CD8-positive, alpha-beta memory T cell (primary cell): ENCODE data around the gene TBX15. TPM values are rescaled to one million over a fixed set of nuclear protein-coding genes. Genes with fewer than 3 reads are reported as not detected.

ENCODE experiments used
- CTCF ChIA-PET: fragments of 350-600 bp; sonication (Branson Sonifier 250); formaldehyde crosslinking; loops from one replicate; lab custom pipeline; 2021; ENCODE audit warnings: antibody characterized with exemption; lab: Charles Lee
- POLR2A ChIA-PET: fragments of 350-600 bp; sonication (Branson Sonifier 250); formaldehyde crosslinking; loops from one replicate; lab custom pipeline; 2021; ENCODE audit warnings: antibody characterized with exemption; lab: Charles Lee
- DNase-seq, 5 donors: peaks; one replicate each; pipeline versions ENCODE4 v3.0.0 to v3.0.0-alpha.2; 2020 to 2022; ENCODE audit warnings: mixed read lengths in 1 of 5
- H3K27ac ChIP-seq: one replicate; pipeline ENCODE4 v1.7.0; 2013; ENCODE audit warnings: low read depth, mild to moderate bottlenecking, low read length, moderate library complexity
- H3K27me3 ChIP-seq: 2 replicates; pipeline ENCODE4 v1.7.0; 2013; ENCODE audit warnings: low read length, mild to moderate bottlenecking; ENCODE audit not compliant: insufficient read depth, poor library complexity, severe bottlenecking
- H3K36me3 ChIP-seq: 2 replicates; pipeline ENCODE4 v1.7.0; 2013; ENCODE audit warnings: mild to moderate bottlenecking, low read length, moderate library complexity; ENCODE audit not compliant: insufficient read depth
- H3K4me1 ChIP-seq: 2 replicates; pipeline ENCODE4 v1.7.0; 2013; ENCODE audit warnings: mild to moderate bottlenecking, low read length, moderate library complexity; ENCODE audit not compliant: insufficient read depth
- H3K4me3 ChIP-seq: 2 replicates; pipeline ENCODE4 v1.7.0; 2013; ENCODE audit warnings: mild to moderate bottlenecking, low read length
- H3K9me3 ChIP-seq: 2 replicates; pipeline ENCODE4 v1.7.0; 2013; ENCODE audit warnings: mild to moderate bottlenecking, low read length
- H3K27ac Mint-ChIP-seq, 8 donors: one replicate each; pipeline ENCODE4 v1.8.0; 2020 to 2021; ENCODE audit warnings: mixed read lengths in 8 of 8, mild to moderate bottlenecking in 6 of 8, inconsistent platforms in 3 of 8, moderate library complexity in 3 of 8
- H3K27me3 Mint-ChIP-seq, 2 donors: one replicate each; pipeline ENCODE4 v1.8.0; 2020 to 2021; ENCODE audit warnings: mixed read lengths in 2 of 2, mild to moderate bottlenecking in 1 of 2, moderate library complexity in 1 of 2
- H3K36me3 Mint-ChIP-seq, 3 donors: one replicate each; pipeline ENCODE4 v1.8.0; 2020 to 2021; ENCODE audit warnings: mixed read lengths in 3 of 3, inconsistent platforms in 1 of 3, mild to moderate bottlenecking in 1 of 3
- H3K4me1 Mint-ChIP-seq, 3 donors: one replicate each; pipeline ENCODE4 v1.8.0; 2020 to 2021; ENCODE audit warnings: mixed read lengths in 3 of 3, inconsistent platforms in 1 of 3, mild to moderate bottlenecking in 1 of 3
- H3K4me3 Mint-ChIP-seq, 7 donors: one replicate each; pipeline ENCODE4 v1.8.0; 2020 to 2021; ENCODE audit warnings: mixed read lengths in 7 of 7, mild to moderate bottlenecking in 6 of 7, moderate library complexity in 4 of 7, inconsistent platforms in 2 of 7
- H3K9me3 Mint-ChIP-seq, 5 donors: one replicate each; pipeline ENCODE4 v1.8.0; 2020 to 2022; ENCODE audit warnings: mixed read lengths in 5 of 5, mild to moderate bottlenecking in 3 of 5, moderate library complexity in 2 of 5, inconsistent platforms in 1 of 5
- polyA plus RNA-seq: library from polyadenylated mRNA; unstranded; fragments of 300-500 nt; fragmentation: Illumina TruSeq; gene quantifications from one replicate; pipeline ENCODE4 v1.2.3, GENCODE V29; 2021
- total RNA-seq, 2 experiments: library from RNA; stranded (reverse); gene quantifications; one replicate each; pipeline ENCODE4 v1.2.3, GENCODE V29; 2021

The TBX15 gene
- total and polyA plus RNA-seq, 3 experiments from 2014 or later, result not detected

DNA sequence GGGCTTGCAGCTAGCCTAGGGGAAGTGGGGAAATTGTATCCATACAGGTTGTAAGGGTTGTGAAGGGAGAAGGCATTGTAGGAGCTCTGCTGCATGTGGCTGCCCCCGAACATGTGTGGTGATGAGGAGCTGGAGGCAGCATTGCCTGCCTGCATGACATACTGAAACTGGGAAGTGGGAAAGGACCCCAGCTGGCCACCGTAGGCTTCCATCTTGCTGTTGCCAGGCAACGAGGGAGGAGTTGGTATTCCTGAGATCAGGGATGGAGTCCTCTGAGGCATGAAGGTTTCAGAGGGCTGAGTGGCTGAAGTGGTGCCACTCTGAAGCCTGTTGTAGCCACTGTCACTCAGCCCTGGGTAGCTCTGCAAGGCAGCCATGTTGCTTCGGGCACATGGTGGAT is 103.2 kb downstream of the TBX15 start:
- Histone ChIP-seq H3K4me3 (no peak overlapping the region), H3K36me3 (no peaks in the 10 kb centered on the region), H3K4me1 (no peaks in the 10 kb centered on the region), H3K27ac (no peak overlapping the region), H3K27me3 (no peaks in the 10 kb centered on the region), H3K9me3 (no peaks in the 10 kb centered on the region)
- ChIA-PET POLR2A (no interaction called here), CTCF (no interaction called here)
- no peak overlapping the region for H3K4me3 Mint-ChIP-seq
- H3K4me1 Mint-ChIP-seq, result no peaks in the 10 kb centered on the region
- no peak for DNase-seq
- no peaks in the 10 kb centered on the region for H3K36me3 Mint-ChIP-seq
- H3K27ac Mint-ChIP-seq, result no peak overlapping the region
- H3K9me3 Mint-ChIP-seq, result peaks cover 0 to 5% (median 5%) of the 10 kb centered on the region in 5 donors
- H3K27me3 Mint-ChIP-seq, result no peaks in the 10 kb centered on the region

- POLR2A ChIA-PET, result no interaction called here
Observed at GRCh38 chr1:118881751-118882150, 106.4 kb downstream of the TBX15 start.

DNA sequence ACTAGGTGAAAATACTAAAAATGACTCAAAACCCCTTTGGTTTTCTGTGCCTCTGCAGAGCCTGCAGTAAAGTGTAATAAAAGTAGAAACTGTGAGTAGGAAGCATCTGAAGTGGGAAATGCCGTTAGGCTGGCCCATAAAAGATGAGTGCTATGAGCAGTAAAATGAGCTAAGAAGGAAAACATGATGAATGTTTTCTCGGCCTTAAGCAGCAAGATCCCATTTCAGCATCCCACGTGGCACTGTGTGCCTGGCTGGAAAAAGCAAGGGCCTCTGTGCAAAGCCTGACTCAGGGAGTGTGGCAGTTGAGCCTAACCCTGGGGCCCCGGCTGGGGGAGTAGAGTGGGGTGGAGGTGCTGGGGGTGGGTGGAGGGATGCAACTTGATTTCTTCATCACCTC is 109.5 kb downstream of the TBX15 start:
- no peaks in the 10 kb centered on the region for H3K4me1 Mint-ChIP-seq
- no peak overlapping the region for H3K4me3 Mint-ChIP-seq
- H3K27me3 Mint-ChIP-seq, result no peaks in the 10 kb centered on the region
- Histone ChIP-seq H3K27ac (no peak overlapping the region), H3K4me1 (no peaks in the 10 kb centered on the region), H3K36me3 (no peaks in the 10 kb centered on the region), H3K4me3 (no peak overlapping the region), H3K27me3 (no peaks in the 10 kb centered on the region), H3K9me3 (no peaks in the 10 kb centered on the region)
- ChIA-PET CTCF (no interaction called here), POLR2A (no interaction called here)
- H3K27ac Mint-ChIP-seq, result no peak overlapping the region
- peaks cover 0 to 3% (median 2%) of the 10 kb centered on the region in 5 donors for H3K9me3 Mint-ChIP-seq
- no peak for DNase-seq
- H3K36me3 Mint-ChIP-seq, result no peaks in the 10 kb centered on the region

More at GRCh38 chr1:118881751-118882150, 106.4 kb downstream of the TBX15 start:
- H3K27me3 ChIP-seq, result no peaks in the 10 kb centered on the region
- H3K36me3 ChIP-seq, result no peaks in the 10 kb centered on the region
- H3K27ac Mint-ChIP-seq, result no peak overlapping the region
- no peaks in the 10 kb centered on the region for H3K4me1 ChIP-seq
- no peak overlapping the region for H3K27ac ChIP-seq
- H3K9me3 ChIP-seq, result no peaks in the 10 kb centered on the region
- H3K9me3 Mint-ChIP-seq, result peaks cover 0 to 7% (median 3%) of the 10 kb centered on the region in 5 donors
- no peaks in the 10 kb centered on the region for H3K36me3 Mint-ChIP-seq
- H3K27me3 Mint-ChIP-seq, result no peaks in the 10 kb centered on the region
- CTCF ChIA-PET, result no interaction called here
- H3K4me3 ChIP-seq, result no peak overlapping the region
- no peaks in the 10 kb centered on the region for H3K4me1 Mint-ChIP-seq
- H3K4me3 Mint-ChIP-seq, result no peak overlapping the region
- no peak for DNase-seq

GRCh38 chr1:118877668-118878396 is 110.3 kb downstream of the TBX15 start:
- no peak overlapping the region for H3K27ac Mint-ChIP-seq
- H3K9me3 ChIP-seq, result no peaks in the 10 kb centered on the region
- no peak overlapping the region for H3K27ac ChIP-seq
- no peaks in the 10 kb centered on the region for H3K36me3 ChIP-seq
- H3K27me3 ChIP-seq, result no peaks in the 10 kb centered on the region
- no peak for DNase-seq
- H3K4me3 Mint-ChIP-seq, result no peak overlapping the region
- no peak overlapping the region for H3K4me3 ChIP-seq
- no peaks in the 10 kb centered on the region for H3K36me3 Mint-ChIP-seq
- CTCF ChIA-PET, result interaction anchor here (1.3 kb wide), 1 partner anchor 9 kb away, joined by 3 read pairs; no protein-coding TSS in a partner anchor
- POLR2A ChIA-PET, result no interaction called here
- no peaks in the 10 kb centered on the region for H3K4me1 ChIP-seq
- H3K9me3 Mint-ChIP-seq, result peaks cover 0 to 3% (median 2%) of the 10 kb centered on the region in 5 donors
- no peaks in the 10 kb centered on the region for H3K4me1 Mint-ChIP-seq
- no peaks in the 10 kb centered on the region for H3K27me3 Mint-ChIP-seq

DNA sequence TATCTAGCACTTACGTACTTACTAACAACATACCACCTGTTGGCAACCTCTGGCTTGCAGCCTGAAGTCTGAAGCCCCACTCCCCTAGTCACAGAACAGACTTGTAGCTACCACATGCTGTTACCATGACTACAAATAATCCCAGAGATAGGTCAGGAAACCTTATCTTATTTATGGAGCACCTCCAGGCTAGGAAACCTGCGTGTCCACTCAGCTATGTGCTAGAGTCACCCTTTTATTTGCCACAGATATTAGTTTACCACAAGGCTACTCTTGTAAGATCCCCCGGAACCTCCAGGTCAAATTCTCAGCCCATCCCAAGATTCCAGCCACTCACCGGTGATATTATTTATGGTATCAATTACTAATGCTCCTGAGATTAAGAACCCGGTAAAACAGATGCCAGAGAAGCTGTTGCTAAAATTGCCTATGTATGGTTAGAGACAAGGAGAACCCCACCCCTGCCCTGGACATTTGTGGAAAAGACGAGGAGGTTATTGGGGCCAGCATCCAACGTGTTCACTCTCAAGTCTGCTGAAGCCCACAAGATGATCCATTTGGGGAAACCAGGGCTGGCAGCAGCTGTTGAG is 116.5 kb downstream of the TBX15 start:
- Mint-ChIP-seq H3K4me1 (no peaks in the 10 kb centered on the region), H3K4me3 (no peak overlapping the region), H3K36me3 (no peaks in the 10 kb centered on the region), H3K27ac (no peak overlapping the region), H3K9me3 (peaks cover 0 to 9% (median 2%) of the 10 kb centered on the region in 5 donors), H3K27me3 (no peaks in the 10 kb centered on the region)
- no peak for DNase-seq
- H3K36me3 ChIP-seq, result no peaks in the 10 kb centered on the region
- no peaks in the 10 kb centered on the region for H3K4me1 ChIP-seq
- H3K27me3 ChIP-seq, result no peaks in the 10 kb centered on the region
- H3K27ac ChIP-seq, result no peak overlapping the region
- ChIA-PET CTCF (no interaction called here), POLR2A (no interaction called here)
- no peaks in the 10 kb centered on the region for H3K9me3 ChIP-seq
- no peak overlapping the region for H3K4me3 ChIP-seq

DNA sequence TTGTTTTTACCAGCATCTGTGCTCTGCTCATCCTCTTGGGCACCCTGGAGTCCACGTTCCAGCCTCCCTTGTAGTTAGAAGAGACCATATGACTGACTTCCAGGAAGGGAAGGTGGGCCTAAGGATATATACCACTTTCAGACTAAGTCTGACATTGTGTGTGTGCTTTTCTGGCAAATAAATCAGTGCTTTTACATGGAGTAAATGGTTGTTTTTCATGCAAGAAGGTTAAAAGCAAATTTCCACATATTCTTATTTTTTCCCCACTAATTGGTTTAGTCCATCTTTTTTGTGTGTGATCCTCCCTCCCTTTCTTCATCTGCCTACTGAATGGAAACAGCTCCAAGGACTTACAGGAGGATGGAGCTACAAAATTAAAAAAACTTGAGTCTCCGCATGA is 119.8 kb downstream of the TBX15 start:
- CTCF ChIA-PET, result no interaction called here
- Histone ChIP-seq H3K27ac (no peak overlapping the region), H3K27me3 (no peaks in the 10 kb centered on the region), H3K36me3 (no peaks in the 10 kb centered on the region), H3K9me3 (no peaks in the 10 kb centered on the region), H3K4me1 (no peaks in the 10 kb centered on the region), H3K4me3 (no peak overlapping the region)
- Mint-ChIP-seq H3K36me3 (no peaks in the 10 kb centered on the region), H3K27me3 (no peaks in the 10 kb centered on the region), H3K9me3 (peaks cover 2 to 10% (median 4%) of the 10 kb centered on the region in 5 donors), H3K4me3 (no peak overlapping the region), H3K27ac (no peak overlapping the region), H3K4me1 (no peaks in the 10 kb centered on the region)
- POLR2A ChIA-PET, result no interaction called here
- no peak for DNase-seq

DNA sequence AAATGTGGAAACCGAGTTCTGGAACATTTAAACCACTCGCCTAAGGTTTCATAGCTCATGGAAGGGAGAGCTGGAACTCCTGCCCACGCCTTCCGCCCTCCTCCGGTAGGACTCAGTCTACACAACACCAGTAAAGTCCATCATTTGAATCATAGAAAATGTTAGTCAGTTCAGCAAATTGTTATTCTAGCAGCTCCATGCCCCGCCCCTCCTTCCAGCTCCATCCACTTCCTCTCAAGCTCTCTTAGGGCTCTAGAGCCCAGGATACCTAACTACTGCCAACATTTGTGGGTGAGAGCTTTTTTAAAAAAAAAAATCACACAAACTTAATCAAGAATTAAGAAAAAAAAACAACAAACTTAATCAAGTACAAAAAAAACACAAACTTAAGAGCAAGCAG is 121.8 kb downstream of the TBX15 start:
- H3K36me3 ChIP-seq, result no peaks in the 10 kb centered on the region
- CTCF ChIA-PET, result no interaction called here
- no peak overlapping the region for H3K27ac ChIP-seq
- no peak overlapping the region for H3K4me3 ChIP-seq
- no peaks in the 10 kb centered on the region for H3K27me3 ChIP-seq
- no peaks in the 10 kb centered on the region for H3K4me1 ChIP-seq
- Mint-ChIP-seq H3K27ac (no peak overlapping the region), H3K9me3 (peaks cover 4 to 10% (median 6%) of the 10 kb centered on the region in 5 donors), H3K4me1 (no peaks in the 10 kb centered on the region), H3K36me3 (no peaks in the 10 kb centered on the region), H3K4me3 (no peak overlapping the region), H3K27me3 (no peaks in the 10 kb centered on the region)
- POLR2A ChIA-PET, result no interaction called here
- no peaks in the 10 kb centered on the region for H3K9me3 ChIP-seq
- no peak for DNase-seq

DNA sequence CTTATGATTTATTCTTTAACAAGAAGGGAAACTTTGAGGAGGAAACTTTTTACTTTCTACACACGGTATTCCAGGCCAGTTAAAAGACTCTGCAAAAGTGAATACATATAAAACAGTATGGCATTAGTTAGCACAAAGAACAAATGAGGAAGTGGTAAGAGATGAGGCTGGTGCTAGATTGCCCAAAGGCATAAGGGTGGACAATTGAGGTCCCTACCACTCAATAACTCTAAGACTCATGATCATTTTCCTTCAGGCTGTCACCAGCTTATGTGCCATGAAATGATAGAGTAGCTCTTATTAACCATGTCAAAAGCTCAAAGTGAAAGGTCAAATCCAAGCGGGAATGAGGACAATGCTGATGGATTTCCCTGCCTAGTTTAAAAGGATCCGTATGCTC is 124.5 kb downstream of the TBX15 start:
- no peaks in the 10 kb centered on the region for H3K4me1 ChIP-seq
- ChIA-PET POLR2A (no interaction called here), CTCF (no interaction called here)
- no peaks in the 10 kb centered on the region for H3K27me3 ChIP-seq
- Mint-ChIP-seq H3K27ac (no peak overlapping the region), H3K4me1 (no peaks in the 10 kb centered on the region), H3K27me3 (no peaks in the 10 kb centered on the region), H3K36me3 (no peaks in the 10 kb centered on the region), H3K4me3 (no peak overlapping the region), H3K9me3 (peaks cover 1 to 10% (median 7%) of the 10 kb centered on the region in 5 donors)
- no peak overlapping the region for H3K27ac ChIP-seq
- H3K9me3 ChIP-seq, result no peaks in the 10 kb centered on the region
- no peak overlapping the region for H3K4me3 ChIP-seq
- no peaks in the 10 kb centered on the region for H3K36me3 ChIP-seq
- DNase-seq, result no peak
